ENCODE data around the gene DNAH17.

The DNAH17 gene

DNA sequence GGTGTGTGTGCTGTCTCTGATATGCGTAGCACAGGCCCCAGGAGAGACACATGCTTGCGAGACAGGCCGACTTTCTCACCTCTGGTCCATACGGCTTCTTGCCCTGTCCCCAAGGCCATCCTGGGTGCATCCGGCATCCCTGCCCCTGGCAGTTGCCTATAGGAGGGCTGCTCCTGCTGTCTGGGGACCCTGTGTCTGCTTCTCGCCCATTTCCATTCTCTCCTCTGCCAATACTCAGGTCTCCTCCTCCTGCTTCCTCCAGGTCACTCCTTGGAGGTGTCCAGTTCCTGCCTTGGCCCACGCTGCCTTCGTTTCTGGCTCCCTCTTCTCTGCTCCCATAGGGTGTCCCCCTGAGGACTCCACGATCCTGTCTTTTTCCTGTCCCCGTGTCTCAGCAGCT lies 89.0 kb downstream of the DNAH17 start (continued):
- TF ChIP-seq, protein P1, sequence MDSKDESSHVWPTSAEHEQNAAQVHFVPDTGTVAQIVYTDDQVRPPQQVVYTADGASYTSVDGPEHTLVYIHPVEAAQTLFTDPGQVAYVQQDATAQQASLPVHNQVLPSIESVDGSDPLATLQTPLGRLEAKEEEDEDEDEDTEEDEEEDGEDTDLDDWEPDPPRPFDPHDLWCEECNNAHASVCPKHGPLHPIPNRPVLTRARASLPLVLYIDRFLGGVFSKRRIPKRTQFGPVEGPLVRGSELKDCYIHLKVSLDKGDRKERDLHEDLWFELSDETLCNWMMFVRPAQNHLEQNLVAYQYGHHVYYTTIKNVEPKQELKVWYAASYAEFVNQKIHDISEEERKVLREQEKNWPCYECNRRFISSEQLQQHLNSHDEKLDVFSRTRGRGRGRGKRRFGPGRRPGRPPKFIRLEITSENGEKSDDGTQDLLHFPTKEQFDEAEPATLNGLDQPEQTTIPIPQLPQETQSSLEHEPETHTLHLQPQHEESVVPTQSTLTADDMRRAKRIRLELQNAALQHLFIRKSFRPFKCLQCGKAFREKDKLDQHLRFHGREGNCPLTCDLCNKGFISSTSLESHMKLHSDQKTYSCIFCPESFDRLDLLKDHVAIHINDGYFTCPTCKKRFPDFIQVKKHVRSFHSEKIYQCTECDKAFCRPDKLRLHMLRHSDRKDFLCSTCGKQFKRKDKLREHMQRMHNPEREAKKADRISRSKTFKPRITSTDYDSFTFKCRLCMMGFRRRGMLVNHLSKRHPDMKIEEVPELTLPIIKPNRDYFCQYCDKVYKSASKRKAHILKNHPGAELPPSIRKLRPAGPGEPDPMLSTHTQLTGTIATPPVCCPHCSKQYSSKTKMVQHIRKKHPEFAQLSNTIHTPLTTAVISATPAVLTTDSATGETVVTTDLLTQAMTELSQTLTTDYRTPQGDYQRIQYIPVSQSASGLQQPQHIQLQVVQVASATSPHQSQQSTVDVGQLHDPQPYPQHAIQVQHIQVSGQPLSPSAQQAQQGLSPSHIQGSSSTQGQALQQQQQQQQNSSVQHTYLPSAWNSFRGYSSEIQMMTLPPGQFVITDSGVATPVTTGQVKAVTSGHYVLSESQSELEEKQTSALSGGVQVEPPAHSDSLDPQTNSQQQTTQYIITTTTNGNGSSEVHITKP (tag by site-specific recombination; IDR thresholded peaks at IDR 0.05), result no peak
- TF ChIP-seq, protein P2, sequence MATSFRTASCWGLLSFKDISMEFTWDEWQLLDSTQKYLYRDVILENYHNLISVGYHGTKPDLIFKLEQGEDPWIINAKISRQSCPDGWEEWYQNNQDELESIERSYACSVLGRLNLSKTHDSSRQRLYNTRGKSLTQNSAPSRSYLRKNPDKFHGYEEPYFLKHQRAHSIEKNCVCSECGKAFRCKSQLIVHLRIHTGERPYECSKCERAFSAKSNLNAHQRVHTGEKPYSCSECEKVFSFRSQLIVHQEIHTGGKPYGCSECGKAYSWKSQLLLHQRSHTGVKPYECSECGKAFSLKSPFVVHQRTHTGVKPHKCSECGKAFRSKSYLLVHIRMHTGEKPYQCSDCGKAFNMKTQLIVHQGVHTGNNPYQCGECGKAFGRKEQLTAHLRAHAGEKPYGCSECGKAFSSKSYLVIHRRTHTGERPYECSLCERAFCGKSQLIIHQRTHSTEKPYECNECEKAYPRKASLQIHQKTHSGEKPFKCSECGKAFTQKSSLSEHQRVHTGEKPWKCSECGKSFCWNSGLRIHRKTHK (tag by site-specific recombination; IDR thresholded peaks at IDR 0.05), result no peak

DNA sequence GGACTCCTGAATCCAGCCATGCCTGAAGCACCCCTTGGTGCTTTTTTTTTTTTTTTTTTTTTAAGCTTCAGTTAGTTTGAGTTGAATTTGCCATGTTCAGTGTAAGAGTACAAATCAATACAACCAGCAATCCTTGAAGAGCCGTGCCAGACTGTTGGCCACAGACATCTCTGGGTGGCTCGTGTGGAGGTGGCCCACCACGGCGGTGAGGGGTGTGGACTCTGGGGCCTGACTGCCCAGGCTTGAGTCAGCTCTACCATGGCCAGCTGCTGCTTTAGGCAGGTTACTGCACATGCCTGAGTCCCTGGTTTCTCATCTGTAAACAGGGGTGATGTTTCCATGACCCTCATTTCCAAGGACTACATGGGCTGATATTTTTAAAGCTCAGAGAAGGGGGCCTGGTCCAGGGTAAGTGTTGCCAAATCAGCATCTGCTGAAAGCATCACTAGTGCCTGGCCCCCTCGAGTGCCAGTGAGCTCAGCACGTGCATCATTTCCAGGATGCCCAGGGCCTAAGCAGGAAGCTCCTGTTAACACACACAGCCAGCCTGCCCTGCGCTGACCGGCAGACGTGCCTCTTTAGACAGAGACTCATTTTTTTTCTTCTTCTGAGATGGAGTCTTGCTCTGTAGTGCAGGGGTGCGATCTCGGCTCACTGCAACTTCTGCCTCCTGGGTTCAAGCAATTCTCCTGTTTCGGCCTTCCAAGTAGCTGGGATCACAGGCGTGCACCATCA lies 90.1 kb downstream of the DNAH17 start:
- no peaks in the 10 kb centered on the region for H3K9me3 ChIP-seq (ENCODE audit: control insufficient read depth, insufficient read depth, low read depth, low read length)
- ChIA-PET CTCF (interaction anchor here (0.8 to 3.2 kb wide), 4 partner anchors 10 to 107 kb away, joined by 3 to 9 read pairs (median 3); no protein-coding TSS in a partner anchor), POLR2A (interaction anchor here (0.6 kb wide), 1 partner anchor 217 kb away, joined by 5 read pairs; no protein-coding TSS in a partner anchor)
- no peaks in the 10 kb centered on the region for H3K36me3 ChIP-seq (ENCODE audit: control insufficient read depth in 2 of 2, insufficient read depth in 1 of 2, low read length in 2 of 2)
- H3K27ac ChIP-seq (ENCODE audit: extremely low read depth, low read depth, low read length), result no peak overlapping the region
- no peaks in the 10 kb centered on the region for H3K4me1 ChIP-seq (ENCODE audit: control insufficient read depth, insufficient read depth, low read length)
- H3K4me3 ChIP-seq (ENCODE audit: low read depth, low read length), result no peak overlapping the region
- TF ChIP-seq ZNF202 (tag by site-specific recombination; IDR thresholded peaks at IDR 0.05; ENCODE audit: borderline replicate concordance) (no peak), ZNF350 (tag by site-specific recombination; IDR thresholded peaks at IDR 0.05) (no peak), ZNF768 (tag by site-specific recombination; IDR thresholded peaks at IDR 0.05) (no peak), KLF10 (tag by site-specific recombination; IDR thresholded peaks at IDR 0.05) (no peak), SP7 (tag by site-specific recombination; IDR thresholded peaks at IDR 0.05) (no peak), ZNF426 (tag by site-specific recombination; IDR thresholded peaks at IDR 0.05) (no peak)
- TF ChIP-seq, protein P3, sequence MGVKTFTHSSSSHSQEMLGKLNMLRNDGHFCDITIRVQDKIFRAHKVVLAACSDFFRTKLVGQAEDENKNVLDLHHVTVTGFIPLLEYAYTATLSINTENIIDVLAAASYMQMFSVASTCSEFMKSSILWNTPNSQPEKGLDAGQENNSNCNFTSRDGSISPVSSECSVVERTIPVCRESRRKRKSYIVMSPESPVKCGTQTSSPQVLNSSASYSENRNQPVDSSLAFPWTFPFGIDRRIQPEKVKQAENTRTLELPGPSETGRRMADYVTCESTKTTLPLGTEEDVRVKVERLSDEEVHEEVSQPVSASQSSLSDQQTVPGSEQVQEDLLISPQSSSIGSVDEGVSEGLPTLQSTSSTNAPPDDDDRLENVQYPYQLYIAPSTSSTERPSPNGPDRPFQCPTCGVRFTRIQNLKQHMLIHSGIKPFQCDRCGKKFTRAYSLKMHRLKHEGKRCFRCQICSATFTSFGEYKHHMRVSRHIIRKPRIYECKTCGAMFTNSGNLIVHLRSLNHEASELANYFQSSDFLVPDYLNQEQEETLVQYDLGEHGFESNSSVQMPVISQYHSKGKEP (tag by site-specific recombination; IDR thresholded peaks at IDR 0.05), result no peak
- TF ChIP-seq, protein P4, sequence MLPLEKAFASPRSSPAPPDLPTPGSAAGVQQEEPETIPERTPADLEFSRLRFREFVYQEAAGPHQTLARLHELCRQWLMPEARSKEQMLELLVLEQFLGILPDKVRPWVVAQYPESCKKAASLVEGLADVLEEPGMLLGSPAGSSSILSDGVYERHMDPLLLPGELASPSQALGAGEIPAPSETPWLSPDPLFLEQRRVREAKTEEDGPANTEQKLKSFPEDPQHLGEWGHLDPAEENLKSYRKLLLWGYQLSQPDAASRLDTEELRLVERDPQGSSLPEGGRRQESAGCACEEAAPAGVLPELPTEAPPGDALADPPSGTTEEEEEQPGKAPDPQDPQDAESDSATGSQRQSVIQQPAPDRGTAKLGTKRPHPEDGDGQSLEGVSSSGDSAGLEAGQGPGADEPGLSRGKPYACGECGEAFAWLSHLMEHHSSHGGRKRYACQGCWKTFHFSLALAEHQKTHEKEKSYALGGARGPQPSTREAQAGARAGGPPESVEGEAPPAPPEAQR (tag by site-specific recombination; IDR thresholded peaks at IDR 0.05), result no peak
- TF ChIP-seq, protein P5, sequence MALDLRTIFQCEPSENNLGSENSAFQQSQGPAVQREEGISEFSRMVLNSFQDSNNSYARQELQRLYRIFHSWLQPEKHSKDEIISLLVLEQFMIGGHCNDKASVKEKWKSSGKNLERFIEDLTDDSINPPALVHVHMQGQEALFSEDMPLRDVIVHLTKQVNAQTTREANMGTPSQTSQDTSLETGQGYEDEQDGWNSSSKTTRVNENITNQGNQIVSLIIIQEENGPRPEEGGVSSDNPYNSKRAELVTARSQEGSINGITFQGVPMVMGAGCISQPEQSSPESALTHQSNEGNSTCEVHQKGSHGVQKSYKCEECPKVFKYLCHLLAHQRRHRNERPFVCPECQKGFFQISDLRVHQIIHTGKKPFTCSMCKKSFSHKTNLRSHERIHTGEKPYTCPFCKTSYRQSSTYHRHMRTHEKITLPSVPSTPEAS (tag by site-specific recombination; IDR thresholded peaks at IDR 0.05), result no peak

Data from HEK293 (cell line).